Upper lobe of left lung (tissue), 4 donors: ENCODE measurements around the gene MATK.

Experiments used
- CTCF ChIP-seq, 6 experiments: fragments of 450-650 bp in 4 of 6; fragments of 200-600 bp in 2 of 6; sonication (generic) in 2 of 6; IDR thresholded peaks; one replicate each; pipeline ENCODE4 v1.5.1; 2016 to 2019; ENCODE audit warnings: antibody characterized with exemption in 6 of 6
- EP300 ChIP-seq, 4 donors: sonication (generic); formaldehyde crosslinking; IDR thresholded peaks; one replicate each; pipeline ENCODE4 v1.5.1; 2017; ENCODE audit warnings: antibody characterized with exemption in 4 of 4, control low read depth in 2 of 4
- POLR2AphosphoS5 ChIP-seq, 2 donors: sonication (generic); formaldehyde crosslinking; IDR thresholded peaks; one replicate each; pipeline ENCODE4 v1.5.1; 2017; ENCODE audit warnings: antibody characterized with exemption in 2 of 2

GRCh38 chr19:3816566-3817218 lies 30.5 kb upstream of the MATK start:
- TF ChIP-seq EP300 (IDR thresholded peaks at IDR 0.05) (no peak), CTCF (IDR thresholded peaks at IDR 0.05) (no peak), POLR2AphosphoS5 (IDR thresholded peaks at IDR 0.05) (no peak)
